ENCODE data around the gene GIPC1. TPM values are rescaled to one million over a fixed set of nuclear protein-coding genes. Genes with fewer than 3 reads are reported as not detected.
"Not testable (repeated sequence)": the region's sequence is repeated elsewhere in the genome, so short reads cannot be mapped to it uniquely, and the experiment has no call there.

The GIPC1 gene, protein sequence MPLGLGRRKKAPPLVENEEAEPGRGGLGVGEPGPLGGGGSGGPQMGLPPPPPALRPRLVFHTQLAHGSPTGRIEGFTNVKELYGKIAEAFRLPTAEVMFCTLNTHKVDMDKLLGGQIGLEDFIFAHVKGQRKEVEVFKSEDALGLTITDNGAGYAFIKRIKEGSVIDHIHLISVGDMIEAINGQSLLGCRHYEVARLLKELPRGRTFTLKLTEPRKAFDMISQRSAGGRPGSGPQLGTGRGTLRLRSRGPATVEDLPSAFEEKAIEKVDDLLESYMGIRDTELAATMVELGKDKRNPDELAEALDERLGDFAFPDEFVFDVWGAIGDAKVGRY
- total RNA-seq, result 327 and 466 TPM in 2 replicates

DNA sequence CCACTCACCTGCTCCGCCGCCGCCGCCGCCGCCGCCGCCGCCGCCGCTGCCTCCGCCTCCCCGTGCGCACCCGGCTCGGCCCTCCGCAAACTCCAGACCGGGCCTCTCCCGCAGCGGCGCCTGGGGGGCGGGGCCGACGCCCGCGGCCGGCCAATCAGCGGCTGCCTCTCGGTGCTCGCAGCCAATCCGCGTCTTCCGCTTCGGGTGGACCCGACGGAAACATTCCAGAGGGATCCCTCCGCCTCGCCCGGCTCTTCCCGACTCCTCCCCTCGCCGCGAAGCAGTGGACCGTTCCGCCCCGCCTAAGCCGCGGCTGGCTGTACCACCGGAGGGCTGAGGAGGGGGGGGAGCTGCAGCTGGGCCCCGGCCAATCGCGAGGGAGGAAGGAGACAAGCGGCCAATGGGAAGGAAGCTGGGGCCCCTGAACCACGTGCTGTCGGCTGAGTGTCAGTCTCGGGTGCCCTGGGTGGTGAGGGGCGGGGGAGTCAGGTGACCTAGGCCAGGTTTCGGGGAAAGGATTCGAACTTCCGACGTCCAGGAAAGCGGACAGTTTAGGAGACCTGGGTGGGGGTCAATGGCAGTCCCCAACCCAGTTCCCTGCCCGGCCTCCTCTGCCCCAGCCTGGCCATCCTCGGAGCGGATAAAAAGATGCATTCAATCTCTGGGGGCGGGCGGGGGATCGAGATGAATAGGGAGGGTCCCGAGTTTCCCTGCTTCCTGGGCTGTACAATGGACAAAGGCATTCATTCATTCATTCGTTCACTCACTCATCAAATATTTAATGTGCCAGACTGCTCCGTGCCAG, at the start of gene GIPC1:
Gene GIPC1, minus strand, starts transcription at position 99 of the 805 bp plus-strand sequence. CDS start 13,151 bp downstream, outside the sequence.
- Histone ChIP-seq H3K27me3 (ENCODE audit: control insufficient read depth, insufficient read depth, low read length) (no peaks in the 10 kb centered on the region), H3K4me3 (ENCODE audit: low read depth, low read length) (peak within 1 kb of the TSS; percentile 82), H3K36me3 (ENCODE audit: control insufficient read depth, insufficient read depth, low read length) (peaks cover 15% of the 10 kb centered on the region)
- DNase-seq (ENCODE audit: low read depth) (peak; percentile 92), FAIRE-seq (no peak)
- TF ChIP-seq, protein P1, sequence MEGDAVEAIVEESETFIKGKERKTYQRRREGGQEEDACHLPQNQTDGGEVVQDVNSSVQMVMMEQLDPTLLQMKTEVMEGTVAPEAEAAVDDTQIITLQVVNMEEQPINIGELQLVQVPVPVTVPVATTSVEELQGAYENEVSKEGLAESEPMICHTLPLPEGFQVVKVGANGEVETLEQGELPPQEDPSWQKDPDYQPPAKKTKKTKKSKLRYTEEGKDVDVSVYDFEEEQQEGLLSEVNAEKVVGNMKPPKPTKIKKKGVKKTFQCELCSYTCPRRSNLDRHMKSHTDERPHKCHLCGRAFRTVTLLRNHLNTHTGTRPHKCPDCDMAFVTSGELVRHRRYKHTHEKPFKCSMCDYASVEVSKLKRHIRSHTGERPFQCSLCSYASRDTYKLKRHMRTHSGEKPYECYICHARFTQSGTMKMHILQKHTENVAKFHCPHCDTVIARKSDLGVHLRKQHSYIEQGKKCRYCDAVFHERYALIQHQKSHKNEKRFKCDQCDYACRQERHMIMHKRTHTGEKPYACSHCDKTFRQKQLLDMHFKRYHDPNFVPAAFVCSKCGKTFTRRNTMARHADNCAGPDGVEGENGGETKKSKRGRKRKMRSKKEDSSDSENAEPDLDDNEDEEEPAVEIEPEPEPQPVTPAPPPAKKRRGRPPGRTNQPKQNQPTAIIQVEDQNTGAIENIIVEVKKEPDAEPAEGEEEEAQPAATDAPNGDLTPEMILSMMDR (IDR thresholded peaks at IDR 0.05; ENCODE audit: insufficient read depth, low read length, severe bottlenecking), result no peak

DNA sequence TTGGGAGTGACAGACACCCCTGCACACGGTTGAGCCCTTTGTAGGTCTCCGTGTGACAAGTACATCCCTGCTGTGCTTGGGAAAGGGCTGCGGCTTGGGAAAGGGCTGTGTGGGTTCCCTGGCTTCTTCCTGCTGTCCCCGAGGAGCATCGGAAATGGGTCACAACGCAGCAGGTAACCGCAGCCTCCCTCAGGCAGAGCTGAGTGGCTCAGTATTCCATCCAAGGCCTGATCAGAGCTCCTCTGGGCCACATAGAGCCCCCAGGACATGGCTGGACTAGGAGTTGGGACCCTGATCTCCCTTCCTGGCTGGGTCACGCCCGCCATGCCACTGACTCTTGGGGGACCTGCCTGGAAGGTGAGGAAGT, 49.8 kb upstream of the GIPC1 start:
- TF ChIP-seq, protein P1 (IDR thresholded peaks at IDR 0.05; ENCODE audit: insufficient read depth, low read length, severe bottlenecking), result no peak
- DNase-seq (ENCODE audit: low read depth) (no peak), FAIRE-seq (no peak)
- Histone ChIP-seq H3K27me3 (ENCODE audit: control insufficient read depth, insufficient read depth, low read length) (no peaks in the 10 kb centered on the region), H3K36me3 (ENCODE audit: control insufficient read depth, insufficient read depth, low read length) (no peaks in the 10 kb centered on the region), H3K4me3 (ENCODE audit: low read depth, low read length) (no peak overlapping the region)

DNA sequence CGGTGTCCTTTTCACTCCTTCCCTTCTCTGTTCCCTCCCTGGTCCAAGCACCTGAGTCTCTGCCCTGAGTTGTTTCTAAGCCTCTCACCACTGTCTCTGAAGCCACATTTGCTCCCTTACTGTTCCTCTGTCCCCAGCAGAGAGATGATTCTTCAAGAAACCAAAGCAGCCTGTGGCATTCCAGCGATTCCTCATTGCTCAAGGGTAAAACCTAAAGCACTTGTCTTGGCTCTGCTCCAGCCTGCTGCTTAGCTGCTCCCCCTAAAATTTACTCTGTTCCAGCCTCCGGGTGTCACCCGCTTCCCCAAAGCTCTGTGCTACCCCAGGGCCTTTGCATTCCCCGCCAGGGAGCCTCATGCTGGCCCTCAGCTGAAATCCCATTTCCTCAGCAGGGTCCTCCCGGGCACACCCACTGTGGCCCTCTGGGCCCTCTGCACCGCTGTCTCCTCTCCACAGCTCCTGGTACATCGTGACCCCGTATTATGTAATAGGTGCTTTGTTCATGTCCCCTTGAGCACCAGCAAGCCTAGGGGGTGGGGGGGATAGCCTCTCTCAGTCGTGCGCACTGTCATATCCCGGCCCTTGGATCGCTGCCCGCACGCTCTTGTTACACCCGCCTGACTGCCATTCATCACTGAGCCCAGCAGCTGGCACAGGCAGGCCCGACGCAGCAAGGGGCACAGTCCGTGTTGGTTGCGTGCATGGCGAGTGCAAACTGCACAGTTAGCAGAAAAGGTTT, 49.2 kb upstream of the GIPC1 start:
- Histone ChIP-seq H3K4me3 (ENCODE audit: low read depth, low read length) (no peak overlapping the region), H3K27me3 (ENCODE audit: control insufficient read depth, insufficient read depth, low read length) (no peaks in the 10 kb centered on the region), H3K36me3 (ENCODE audit: control insufficient read depth, insufficient read depth, low read length) (no peaks in the 10 kb centered on the region)
- FAIRE-seq (no peak), DNase-seq (ENCODE audit: low read depth) (no peak)
- TF ChIP-seq, protein P1 (IDR thresholded peaks at IDR 0.05; ENCODE audit: insufficient read depth, low read length, severe bottlenecking), result no peak

DNA sequence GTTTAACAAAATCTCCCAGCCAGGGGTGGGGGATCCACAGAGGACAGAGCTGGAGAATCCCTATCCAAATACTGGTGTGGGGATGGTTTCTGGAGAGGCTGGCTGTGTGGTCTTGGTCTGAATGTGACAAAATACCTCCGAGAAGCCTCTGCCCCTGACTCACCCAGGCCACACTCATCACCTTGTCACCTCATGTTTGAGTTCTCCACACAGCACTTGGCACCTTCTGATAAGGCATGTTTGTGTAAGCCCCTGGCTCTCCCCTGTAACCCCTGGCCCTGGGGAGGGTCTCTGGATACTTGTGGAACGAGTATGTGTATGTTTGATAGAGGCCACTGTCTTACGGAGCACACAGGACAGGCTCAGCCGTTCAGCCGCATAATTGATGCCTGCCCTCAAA, 48.1 kb upstream of the GIPC1 start:
- DNase-seq (ENCODE audit: low read depth) (no peak), FAIRE-seq (no peak)
- H3K36me3 ChIP-seq (ENCODE audit: control insufficient read depth, insufficient read depth, low read length), result peaks cover 3% of the 10 kb centered on the region
- no peaks in the 10 kb centered on the region for H3K27me3 ChIP-seq (ENCODE audit: control insufficient read depth, insufficient read depth, low read length)
- TF ChIP-seq, protein P1 (IDR thresholded peaks at IDR 0.05; ENCODE audit: insufficient read depth, low read length, severe bottlenecking), result no peak
- H3K4me3 ChIP-seq (ENCODE audit: low read depth, low read length), result no peak overlapping the region

DNA sequence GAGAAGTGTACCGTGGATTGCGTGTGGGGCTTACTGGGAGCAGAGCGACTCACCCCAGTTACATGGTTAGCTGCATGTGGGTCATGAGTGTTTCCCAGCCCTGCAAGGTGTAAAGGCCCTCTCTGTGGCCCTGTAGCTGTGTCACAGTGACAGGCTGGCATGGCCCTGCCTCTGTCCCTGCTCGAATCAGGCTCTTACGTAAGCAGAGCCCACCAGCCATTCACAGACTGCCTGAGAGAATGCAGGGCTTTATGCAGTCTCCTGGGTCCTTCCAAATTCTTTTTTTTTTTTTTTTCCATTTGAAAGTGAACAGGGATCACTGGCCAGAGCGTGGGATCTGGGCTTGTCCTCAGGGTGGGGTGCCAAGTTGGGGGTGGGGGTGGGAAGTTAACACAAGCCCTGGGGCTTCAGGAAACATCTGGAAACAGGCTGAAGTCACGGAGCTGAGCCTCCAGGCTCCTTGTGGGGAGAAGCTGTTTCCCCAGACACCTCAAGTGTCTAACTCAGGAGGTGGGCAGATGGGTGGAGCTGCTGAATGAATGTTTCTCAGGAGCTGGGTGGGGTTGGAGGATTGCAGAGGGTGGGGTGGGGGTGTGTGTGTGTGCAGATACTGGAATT, 46.9 kb upstream of the GIPC1 start:
- DNase-seq (ENCODE audit: low read depth), result peak; percentile 68
- H3K4me3 ChIP-seq (ENCODE audit: low read depth, low read length), result no peak overlapping the region
- TF ChIP-seq, protein P1 (IDR thresholded peaks at IDR 0.05; ENCODE audit: insufficient read depth, low read length, severe bottlenecking), result no peak
- H3K27me3 ChIP-seq (ENCODE audit: control insufficient read depth, insufficient read depth, low read length), result no peaks in the 10 kb centered on the region
- FAIRE-seq, result no peak
- peaks cover 3% of the 10 kb centered on the region for H3K36me3 ChIP-seq (ENCODE audit: control insufficient read depth, insufficient read depth, low read length)

DNA sequence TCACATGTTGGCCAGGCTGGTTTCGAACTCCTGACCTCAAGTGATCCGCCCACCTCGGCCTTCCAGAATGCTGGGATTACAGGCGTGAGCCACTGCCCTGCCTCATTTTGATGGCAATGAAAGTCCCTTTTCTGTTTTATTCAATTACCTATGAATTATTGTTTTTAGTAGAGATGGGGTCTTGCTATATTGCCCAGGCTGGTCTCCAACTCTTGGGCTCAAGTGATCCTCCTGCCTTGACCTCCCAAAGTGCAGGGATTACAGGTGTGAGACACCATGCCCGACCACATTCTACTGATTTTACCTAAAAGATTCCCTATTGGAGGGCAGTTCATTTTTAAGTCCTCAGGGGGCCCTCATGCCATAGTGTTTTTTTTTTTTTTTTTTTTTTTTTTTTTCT, 46.1 kb upstream of the GIPC1 start:
- not testable (repeated sequence) for DNase-seq (ENCODE audit: low read depth); FAIRE-seq; H3K27me3 ChIP-seq (ENCODE audit: control insufficient read depth, insufficient read depth, low read length); H3K4me3 ChIP-seq (ENCODE audit: low read depth, low read length); H3K36me3 ChIP-seq (ENCODE audit: control insufficient read depth, insufficient read depth, low read length)

All from bronchial epithelial cell (primary cell).